HEK293 (cell line): ENCODE measurements around the gene TMEM37.

ENCODE experiments used
- GLIS1 ChIP-seq: fragments of 450-650 bp; formaldehyde crosslinking; IDR thresholded peaks from 2 replicates; pipeline ENCODE4 v1.5.1; 2016; ENCODE audit warnings: missing biosample characterization, missing genetic modification characterization
- YY1 ChIP-seq: fragments of 450-650 bp; formaldehyde crosslinking; IDR thresholded peaks from 2 replicates; pipeline ENCODE4 v1.5.1; 2018; ENCODE audit warnings: missing biosample characterization, missing genetic modification characterization
- ZNF121 ChIP-seq: fragments of 450-650 bp; formaldehyde crosslinking; IDR thresholded peaks from 2 replicates; pipeline ENCODE4 v1.5.1; 2016; ENCODE audit warnings: missing biosample characterization, missing genetic modification characterization
- ZNF274 ChIP-seq, 2 experiments: fragments of 200-500 bp in 1 of 2; fragments of 450-650 bp in 1 of 2; sonication (Bioruptor generic) in 1 of 2; formaldehyde crosslinking in 1 of 2; IDR thresholded peaks; 2 replicates each; pipeline versions ENCODE4 v1.5.1 to v1.6.1; 2014 to 2016; ENCODE audit warnings: borderline replicate concordance in 1 of 2, inconsistent platforms in 1 of 2, low read length in 1 of 2, missing biosample characterization in 1 of 2, missing genetic modification characterization in 1 of 2
- ZNF311 ChIP-seq: fragments of 450-650 bp; formaldehyde crosslinking; IDR thresholded peaks from 2 replicates; pipeline ENCODE4 v1.5.1; 2017; ENCODE audit warnings: missing biosample characterization, missing genetic modification characterization, borderline replicate concordance
- ZNF362 ChIP-seq: fragments of 450-650 bp; formaldehyde crosslinking; IDR thresholded peaks from 2 replicates; pipeline ENCODE4 v1.5.1; 2016; ENCODE audit warnings: missing biosample characterization, missing genetic modification characterization
- ZNF555 ChIP-seq: fragments of 450-650 bp; formaldehyde crosslinking; conservative IDR thresholded peaks from 2 replicates; pipeline ENCODE4 v1.5.1; 2017; ENCODE audit warnings: missing biosample characterization, mild to moderate bottlenecking, missing genetic modification characterization, inconsistent platforms
- ZNF768 ChIP-seq: fragments of 450-650 bp; formaldehyde crosslinking; IDR thresholded peaks from 2 replicates; pipeline ENCODE4 v1.5.1; 2018; ENCODE audit warnings: missing biosample characterization, mild to moderate bottlenecking, missing genetic modification characterization
- TF ChIP-seq, protein P1 (sequence below): fragments of 450-650 bp; formaldehyde crosslinking; IDR thresholded peaks from 2 replicates; pipeline ENCODE4 v1.5.1; 2016; ENCODE audit warnings: missing biosample characterization, missing genetic modification characterization

DNA sequence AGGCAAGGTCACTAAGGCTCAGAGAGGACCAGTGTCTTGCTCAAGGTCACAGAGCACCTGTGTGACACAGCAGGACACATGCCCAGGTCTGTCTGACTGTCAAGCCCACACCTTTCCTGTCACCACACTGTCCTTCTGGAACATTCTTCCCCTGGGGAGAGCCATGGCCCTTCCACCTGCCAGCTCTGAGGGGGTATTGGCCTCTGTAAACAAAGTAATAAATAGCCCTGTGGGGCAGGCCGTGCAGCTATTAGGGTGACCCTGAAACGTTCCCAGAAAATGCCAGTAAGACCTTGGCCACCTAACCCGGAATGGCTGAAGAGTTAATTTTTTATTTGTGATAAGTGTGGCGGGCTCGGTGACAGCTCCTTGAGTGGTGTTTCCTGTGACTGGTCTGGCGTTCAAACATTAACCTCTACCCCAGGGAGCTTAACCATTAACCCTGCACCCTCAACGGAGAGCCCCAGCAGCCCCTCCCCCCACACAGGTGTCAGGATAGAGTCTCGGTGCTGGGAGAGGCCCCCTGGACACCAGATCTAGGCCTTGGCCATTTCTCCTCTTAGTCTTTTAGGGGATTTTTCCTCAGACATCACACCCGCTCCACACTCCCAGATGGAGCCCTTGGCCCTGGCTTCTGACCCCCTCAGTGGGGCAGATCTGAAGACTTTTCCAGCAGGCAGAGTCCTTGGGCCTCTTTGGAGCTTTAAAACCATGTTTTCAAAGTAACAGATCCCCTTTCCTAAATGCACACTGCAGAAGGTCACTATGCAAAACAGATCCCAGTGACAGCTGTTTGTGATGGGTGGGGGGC is 56.0 kb downstream of the TMEM37 start:
- TF ChIP-seq, protein P1, sequence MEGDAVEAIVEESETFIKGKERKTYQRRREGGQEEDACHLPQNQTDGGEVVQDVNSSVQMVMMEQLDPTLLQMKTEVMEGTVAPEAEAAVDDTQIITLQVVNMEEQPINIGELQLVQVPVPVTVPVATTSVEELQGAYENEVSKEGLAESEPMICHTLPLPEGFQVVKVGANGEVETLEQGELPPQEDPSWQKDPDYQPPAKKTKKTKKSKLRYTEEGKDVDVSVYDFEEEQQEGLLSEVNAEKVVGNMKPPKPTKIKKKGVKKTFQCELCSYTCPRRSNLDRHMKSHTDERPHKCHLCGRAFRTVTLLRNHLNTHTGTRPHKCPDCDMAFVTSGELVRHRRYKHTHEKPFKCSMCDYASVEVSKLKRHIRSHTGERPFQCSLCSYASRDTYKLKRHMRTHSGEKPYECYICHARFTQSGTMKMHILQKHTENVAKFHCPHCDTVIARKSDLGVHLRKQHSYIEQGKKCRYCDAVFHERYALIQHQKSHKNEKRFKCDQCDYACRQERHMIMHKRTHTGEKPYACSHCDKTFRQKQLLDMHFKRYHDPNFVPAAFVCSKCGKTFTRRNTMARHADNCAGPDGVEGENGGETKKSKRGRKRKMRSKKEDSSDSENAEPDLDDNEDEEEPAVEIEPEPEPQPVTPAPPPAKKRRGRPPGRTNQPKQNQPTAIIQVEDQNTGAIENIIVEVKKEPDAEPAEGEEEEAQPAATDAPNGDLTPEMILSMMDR (tag by site-specific recombination), result no peak
- TF ChIP-seq ZNF274 (IDR thresholded peaks at IDR 0.05; ENCODE audit: low read length) (no peak), ZNF274 (tag by site-specific recombination; IDR thresholded peaks at IDR 0.05; ENCODE audit: borderline replicate concordance) (no peak), ZNF768 (tag by site-specific recombination) (no peak), ZNF311 (tag by site-specific recombination) (no peak), GLIS1 (no peak), YY1 (tag by site-specific recombination) (no peak), ZNF362 (no peak), ZNF555 (no peak), ZNF121 (tag by site-specific recombination) (no peak)
